ENCODE results near the gene ALDH18A1.

Gene ALDH18A1

DNA sequence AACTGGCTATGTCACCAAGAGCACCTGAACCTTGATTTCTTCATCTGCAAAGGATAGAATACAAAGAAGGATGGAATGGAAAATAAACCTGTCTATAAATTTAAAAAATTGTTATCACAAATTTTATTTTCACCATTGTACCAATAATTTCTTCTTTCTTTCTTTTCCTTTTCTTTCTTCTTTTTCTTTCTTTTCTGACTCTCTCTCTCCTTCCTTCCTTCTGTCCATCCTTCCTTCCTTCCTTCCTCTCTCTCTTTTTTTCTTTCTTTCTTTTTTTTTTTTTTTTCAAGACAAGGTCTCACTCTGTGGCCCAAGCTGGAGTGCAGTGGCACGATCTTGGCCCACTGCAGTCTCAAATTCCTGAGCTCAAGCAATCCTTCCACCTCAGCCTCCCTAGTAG is 58.7 kb downstream of the ALDH18A1 start:
- H2AFZ ChIP-seq (ENCODE audit: low read depth, low read length), result no peak overlapping the region
- H3K27me3 ChIP-seq (ENCODE audit: low read depth, low read length), result no peaks in the 10 kb centered on the region
- no peaks in the 10 kb centered on the region for H3K79me2 ChIP-seq (ENCODE audit: low read length)
- no peak overlapping the region for H3K4me2 ChIP-seq (ENCODE audit: low read length)
- no peak overlapping the region for H3K4me3 ChIP-seq (ENCODE audit: low read length)
- no peaks in the 10 kb centered on the region for H3K4me1 ChIP-seq (ENCODE audit: low read length)
- no peak overlapping the region for H3K9ac ChIP-seq (ENCODE audit: low read length)
- no peak overlapping the region for H3K27ac ChIP-seq (ENCODE audit: low read length)
- no peaks in the 10 kb centered on the region for H3K9me3 ChIP-seq (ENCODE audit: insufficient read depth, low read length)
- H4K20me1 ChIP-seq (ENCODE audit: insufficient read depth, low read length), result no peaks in the 10 kb centered on the region
- H3K36me3 ChIP-seq (replicated peaks; ENCODE audit: low read depth, low read length), result no peaks in the 10 kb centered on the region
- TF ChIP-seq, protein P1, sequence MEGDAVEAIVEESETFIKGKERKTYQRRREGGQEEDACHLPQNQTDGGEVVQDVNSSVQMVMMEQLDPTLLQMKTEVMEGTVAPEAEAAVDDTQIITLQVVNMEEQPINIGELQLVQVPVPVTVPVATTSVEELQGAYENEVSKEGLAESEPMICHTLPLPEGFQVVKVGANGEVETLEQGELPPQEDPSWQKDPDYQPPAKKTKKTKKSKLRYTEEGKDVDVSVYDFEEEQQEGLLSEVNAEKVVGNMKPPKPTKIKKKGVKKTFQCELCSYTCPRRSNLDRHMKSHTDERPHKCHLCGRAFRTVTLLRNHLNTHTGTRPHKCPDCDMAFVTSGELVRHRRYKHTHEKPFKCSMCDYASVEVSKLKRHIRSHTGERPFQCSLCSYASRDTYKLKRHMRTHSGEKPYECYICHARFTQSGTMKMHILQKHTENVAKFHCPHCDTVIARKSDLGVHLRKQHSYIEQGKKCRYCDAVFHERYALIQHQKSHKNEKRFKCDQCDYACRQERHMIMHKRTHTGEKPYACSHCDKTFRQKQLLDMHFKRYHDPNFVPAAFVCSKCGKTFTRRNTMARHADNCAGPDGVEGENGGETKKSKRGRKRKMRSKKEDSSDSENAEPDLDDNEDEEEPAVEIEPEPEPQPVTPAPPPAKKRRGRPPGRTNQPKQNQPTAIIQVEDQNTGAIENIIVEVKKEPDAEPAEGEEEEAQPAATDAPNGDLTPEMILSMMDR (IDR thresholded peaks at IDR 0.05; ENCODE audit: low read depth, low read length), result no peak
- TF ChIP-seq EZH2phosphoT487 (IDR thresholded peaks at IDR 0.05; ENCODE audit: low read depth), result no peak

DNA sequence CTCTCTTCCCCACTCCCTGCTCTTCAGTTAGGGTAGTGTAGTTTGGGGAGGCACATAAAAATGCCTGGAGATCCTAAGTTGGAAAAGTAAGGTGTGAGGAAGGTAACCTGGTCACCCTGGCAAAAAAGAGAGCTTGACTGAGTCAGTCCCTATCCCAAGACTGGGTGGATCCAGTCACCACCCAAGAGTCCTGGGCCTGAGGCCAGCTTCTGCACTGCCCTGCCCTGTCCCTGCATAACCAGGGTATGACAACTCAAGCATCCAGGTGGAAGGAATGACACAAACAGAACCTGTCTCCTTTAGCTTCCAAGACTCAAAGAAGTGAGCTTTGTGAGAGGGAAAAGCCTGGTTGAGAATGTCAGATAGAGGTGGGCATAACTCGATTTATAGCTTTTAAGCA is 68.5 kb downstream of the ALDH18A1 start:
- H3K4me2 ChIP-seq (ENCODE audit: low read length), result no peak overlapping the region
- no peaks in the 10 kb centered on the region for H3K4me1 ChIP-seq (ENCODE audit: low read length)
- no peak overlapping the region for H3K27ac ChIP-seq (ENCODE audit: low read length)
- H2AFZ ChIP-seq (ENCODE audit: low read depth, low read length), result no peak overlapping the region
- H4K20me1 ChIP-seq (ENCODE audit: insufficient read depth, low read length), result no peaks in the 10 kb centered on the region
- peaks cover 3% of the 10 kb centered on the region; the same call in 1 of the 2 replicates for H3K27me3 ChIP-seq (ENCODE audit: low read depth, low read length)
- TF ChIP-seq, protein P1 (IDR thresholded peaks at IDR 0.05; ENCODE audit: low read depth, low read length), result no peak
- TF ChIP-seq EZH2phosphoT487 (IDR thresholded peaks at IDR 0.05; ENCODE audit: low read depth), result no peak
- H3K79me2 ChIP-seq (ENCODE audit: low read length), result no peaks in the 10 kb centered on the region
- no peaks in the 10 kb centered on the region for H3K9me3 ChIP-seq (ENCODE audit: insufficient read depth, low read length)
- no peak overlapping the region for H3K9ac ChIP-seq (ENCODE audit: low read length)
- H3K36me3 ChIP-seq (replicated peaks; ENCODE audit: low read depth, low read length), result no peaks in the 10 kb centered on the region
- no peak overlapping the region for H3K4me3 ChIP-seq (ENCODE audit: low read length)

DNA sequence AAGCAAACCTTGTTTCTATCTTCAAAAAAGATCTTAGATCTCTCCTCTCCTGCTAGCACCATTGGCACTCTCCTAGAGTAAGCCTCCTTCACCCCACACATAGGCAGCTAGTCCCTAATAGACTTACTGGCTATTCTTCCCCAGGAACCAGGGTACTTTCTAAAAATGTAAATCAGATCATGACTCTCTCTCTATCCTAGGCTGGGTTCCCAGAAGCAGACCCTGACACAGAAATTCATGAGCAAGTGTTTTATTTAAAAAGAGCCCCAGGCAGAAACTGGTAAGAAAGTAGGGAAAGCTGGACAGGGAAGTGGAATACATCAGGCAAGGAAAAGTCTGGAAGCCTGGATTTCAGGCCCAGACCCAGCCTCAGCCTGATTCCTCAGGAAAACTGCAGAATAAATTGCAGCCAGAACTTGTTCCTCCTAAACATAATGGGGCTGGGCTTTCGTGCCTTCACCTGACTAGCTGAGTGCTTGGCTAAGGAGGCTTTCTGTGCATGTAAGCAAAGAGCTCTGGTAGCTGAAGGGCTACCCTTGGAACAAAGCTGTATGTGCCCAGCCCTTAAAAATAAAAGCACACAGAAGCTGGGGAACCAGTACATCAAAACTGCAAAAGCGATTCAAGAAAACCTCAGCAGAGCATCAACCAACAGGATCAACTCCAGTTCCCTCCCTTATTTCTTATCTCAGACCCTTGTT is 76.5 kb downstream of the ALDH18A1 start:
- H3K9me3 ChIP-seq (ENCODE audit: insufficient read depth, low read length), result no peaks in the 10 kb centered on the region

DNA sequence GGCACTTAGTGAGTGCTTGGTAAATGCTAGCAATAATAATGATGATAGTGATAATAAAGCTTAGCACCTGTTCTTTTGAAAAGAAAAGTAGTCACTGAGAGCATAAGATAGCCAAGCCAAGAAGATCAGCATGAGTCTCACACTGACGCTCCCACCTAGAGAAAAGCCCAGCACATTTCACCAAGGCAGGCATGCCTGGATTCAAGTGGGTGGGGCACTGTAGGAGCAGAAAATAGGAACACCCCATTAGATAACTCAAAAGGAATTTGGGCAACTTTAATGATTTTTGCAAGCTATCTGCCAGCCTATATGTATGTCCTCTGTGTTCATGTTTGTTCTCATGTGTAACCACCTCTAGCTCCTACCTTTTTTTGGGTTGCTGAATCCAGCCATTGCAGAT is 77.2 kb downstream of the ALDH18A1 start:
- H3K4me1 ChIP-seq (ENCODE audit: low read length), result no peaks in the 10 kb centered on the region
- H3K9ac ChIP-seq (ENCODE audit: low read length), result no peak overlapping the region
- TF ChIP-seq, protein P1 (IDR thresholded peaks at IDR 0.05; ENCODE audit: low read depth, low read length), result no peak
- no peak for TF ChIP-seq EZH2phosphoT487 (IDR thresholded peaks at IDR 0.05; ENCODE audit: low read depth)
- H4K20me1 ChIP-seq (ENCODE audit: insufficient read depth, low read length), result no peaks in the 10 kb centered on the region
- H3K36me3 ChIP-seq (replicated peaks; ENCODE audit: low read depth, low read length), result no peaks in the 10 kb centered on the region
- no peak overlapping the region for H2AFZ ChIP-seq (ENCODE audit: low read depth, low read length)
- H3K4me2 ChIP-seq (ENCODE audit: low read length), result no peak overlapping the region
- no peak overlapping the region for H3K4me3 ChIP-seq (ENCODE audit: low read length)
- peaks cover 13% of the 10 kb centered on the region for H3K27me3 ChIP-seq (ENCODE audit: low read depth, low read length)
- H3K27ac ChIP-seq (ENCODE audit: low read length), result no peak overlapping the region
- H3K79me2 ChIP-seq (ENCODE audit: low read length), result no peaks in the 10 kb centered on the region
- no peaks in the 10 kb centered on the region for H3K9me3 ChIP-seq (ENCODE audit: insufficient read depth, low read length)

More for the DNA sequence above, 76.5 kb downstream of the ALDH18A1 start:
- Histone ChIP-seq H3K27me3 (ENCODE audit: low read depth, low read length) (peaks cover 6% of the 10 kb centered on the region), H3K4me2 (ENCODE audit: low read length) (no peak overlapping the region), H3K36me3 (replicated peaks; ENCODE audit: low read depth, low read length) (no peaks in the 10 kb centered on the region), H3K9ac (ENCODE audit: low read length) (no peak overlapping the region), H4K20me1 (ENCODE audit: insufficient read depth, low read length) (no peaks in the 10 kb centered on the region), H3K27ac (ENCODE audit: low read length) (no peak overlapping the region), H3K4me1 (ENCODE audit: low read length) (no peaks in the 10 kb centered on the region), H2AFZ (ENCODE audit: low read depth, low read length) (no peak overlapping the region), H3K79me2 (ENCODE audit: low read length) (no peaks in the 10 kb centered on the region), H3K4me3 (ENCODE audit: low read length) (no peak overlapping the region)
- TF ChIP-seq EZH2phosphoT487 (IDR thresholded peaks at IDR 0.05; ENCODE audit: low read depth), result no peak
- TF ChIP-seq, protein P1 (IDR thresholded peaks at IDR 0.05; ENCODE audit: low read depth, low read length), result no peak
